Measurements from ENCODE around the gene SETBP1.

SETBP1 gene

DNA sequence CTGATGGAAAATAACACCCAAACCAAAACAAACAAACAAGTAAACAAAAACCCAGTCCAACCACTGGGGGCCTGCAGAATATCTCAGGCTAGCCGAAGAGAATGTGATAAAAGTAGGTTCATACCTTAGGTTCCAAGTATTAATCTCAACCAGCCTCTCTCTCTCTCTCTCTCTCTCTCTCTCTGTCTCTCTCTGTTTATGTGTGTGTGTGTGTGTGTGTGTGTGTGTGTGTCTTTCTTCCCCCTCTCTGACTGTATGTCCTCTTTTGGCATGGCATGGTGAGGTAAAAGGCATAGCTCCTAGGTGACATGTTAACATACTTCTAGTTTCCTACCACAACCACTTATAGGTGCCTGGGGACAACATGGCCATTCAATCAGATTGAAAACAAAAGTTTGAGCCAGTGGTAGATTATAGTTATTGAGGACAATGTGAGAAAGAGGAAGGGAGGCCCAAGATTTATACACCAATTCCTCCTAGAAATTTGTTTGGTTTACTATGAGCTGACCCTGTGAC, 93.0 kb downstream of the SETBP1 start:
- H3K27me3 ChIP-seq (ENCODE audit: control insufficient read depth, insufficient read depth, low read length) = no peaks in the 10 kb centered on the region
- no peaks in the 10 kb centered on the region for H3K9me3 ChIP-seq (ENCODE audit: control insufficient read depth, insufficient read depth, low read length)
- no peaks in the 10 kb centered on the region for H3K36me3 ChIP-seq (ENCODE audit: control insufficient read depth, insufficient read depth, low read length)
- H3K4me1 ChIP-seq (ENCODE audit: control insufficient read depth, insufficient read depth, low read length) = no peaks in the 10 kb centered on the region
- H3K9ac ChIP-seq (ENCODE audit: low read depth, low read length) = no peak overlapping the region
- H3K4me3 ChIP-seq (ENCODE audit: low read depth, low read length) = no peak overlapping the region

- Histone ChIP-seq H3K4me3 (ENCODE audit: low read depth, low read length) (no peak overlapping the region), H3K4me1 (ENCODE audit: control insufficient read depth, insufficient read depth, low read length) (no peaks in the 10 kb centered on the region)
Observed at GRCh38 chr18:44774191-44774590, 93.5 kb downstream of the SETBP1 start.

GRCh38 chr18:44777457-44778192, 96.9 kb downstream of the SETBP1 start:
- no peaks in the 10 kb centered on the region for H3K27me3 ChIP-seq (ENCODE audit: control insufficient read depth, insufficient read depth, low read length)
- no peaks in the 10 kb centered on the region for H3K36me3 ChIP-seq (ENCODE audit: control insufficient read depth, insufficient read depth, low read length)
- no peaks in the 10 kb centered on the region for H3K4me1 ChIP-seq (ENCODE audit: control insufficient read depth, insufficient read depth, low read length)
- no peak overlapping the region for H3K4me3 ChIP-seq (ENCODE audit: low read depth, low read length)
- H3K9me3 ChIP-seq (ENCODE audit: control insufficient read depth, insufficient read depth, low read length) = no peaks in the 10 kb centered on the region
- H3K9ac ChIP-seq (ENCODE audit: low read depth, low read length) = no peak overlapping the region

More at GRCh38 chr18:44774191-44774590, 93.5 kb downstream of the SETBP1 start:
- Histone ChIP-seq H3K9ac (ENCODE audit: low read depth, low read length) (no peak overlapping the region), H3K27me3 (ENCODE audit: control insufficient read depth, insufficient read depth, low read length) (no peaks in the 10 kb centered on the region), H3K9me3 (ENCODE audit: control insufficient read depth, insufficient read depth, low read length) (no peaks in the 10 kb centered on the region), H3K36me3 (ENCODE audit: control insufficient read depth, insufficient read depth, low read length) (no peaks in the 10 kb centered on the region)

DNA sequence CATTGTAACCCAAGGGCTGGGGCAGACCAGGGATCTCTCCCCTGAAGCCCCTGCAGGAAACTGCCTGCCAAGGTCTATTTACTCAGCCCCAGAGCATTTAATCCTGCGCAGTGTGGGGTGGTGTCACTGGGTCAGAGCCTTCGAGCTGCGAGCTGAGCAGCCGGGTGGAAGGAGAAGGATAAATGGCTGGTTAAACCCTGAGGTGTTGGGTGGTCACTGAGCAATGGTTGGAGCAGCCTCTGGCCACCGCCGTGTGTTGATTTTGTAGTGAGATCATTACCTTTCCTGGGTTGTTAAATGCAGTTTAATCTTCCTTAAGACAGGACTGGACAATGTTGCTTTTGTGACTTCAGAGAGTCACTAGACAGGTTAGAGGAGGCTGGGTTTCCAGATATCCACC, 98.1 kb downstream of the SETBP1 start:
- H3K27me3 ChIP-seq (ENCODE audit: control insufficient read depth, insufficient read depth, low read length) = no peaks in the 10 kb centered on the region
- no peaks in the 10 kb centered on the region for H3K4me1 ChIP-seq (ENCODE audit: control insufficient read depth, insufficient read depth, low read length)
- no peak overlapping the region for H3K4me3 ChIP-seq (ENCODE audit: low read depth, low read length)
- H3K36me3 ChIP-seq (ENCODE audit: control insufficient read depth, insufficient read depth, low read length) = no peaks in the 10 kb centered on the region
- no peaks in the 10 kb centered on the region for H3K9me3 ChIP-seq (ENCODE audit: control insufficient read depth, insufficient read depth, low read length)
- H3K9ac ChIP-seq (ENCODE audit: low read depth, low read length) = no peak overlapping the region

GRCh38 chr18:44779753-44780292, 99.1 kb downstream of the SETBP1 start:
- H3K9ac ChIP-seq (ENCODE audit: low read depth, low read length) = no peak overlapping the region
- no peaks in the 10 kb centered on the region for H3K9me3 ChIP-seq (ENCODE audit: control insufficient read depth, insufficient read depth, low read length)
- no peak overlapping the region for H3K4me3 ChIP-seq (ENCODE audit: low read depth, low read length)
- no peaks in the 10 kb centered on the region for H3K4me1 ChIP-seq (ENCODE audit: control insufficient read depth, insufficient read depth, low read length)
- no peaks in the 10 kb centered on the region for H3K36me3 ChIP-seq (ENCODE audit: control insufficient read depth, insufficient read depth, low read length)
- H3K27me3 ChIP-seq (ENCODE audit: control insufficient read depth, insufficient read depth, low read length) = no peaks in the 10 kb centered on the region

DNA sequence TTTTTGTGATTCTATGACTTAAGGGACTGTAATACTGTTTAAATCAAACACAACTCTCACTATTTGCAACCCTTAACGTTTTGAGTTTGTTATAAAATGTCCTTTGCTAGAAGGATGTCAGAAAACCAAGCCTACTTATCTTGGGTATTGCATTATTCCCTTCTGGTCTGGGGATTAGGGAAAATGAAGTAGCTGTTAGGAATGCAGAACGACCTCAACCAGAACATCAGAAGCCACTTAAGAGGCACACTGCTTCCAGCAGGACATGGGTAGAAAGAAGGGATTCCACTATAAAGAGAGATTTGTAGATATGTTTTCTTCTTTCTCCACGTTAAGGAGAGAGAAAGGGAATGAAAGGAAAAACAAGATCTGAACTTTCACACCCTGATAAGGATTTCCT, 101.2 kb downstream of the SETBP1 start:
- Histone ChIP-seq H3K4me1 (ENCODE audit: control insufficient read depth, insufficient read depth, low read length) (no peaks in the 10 kb centered on the region), H3K36me3 (ENCODE audit: control insufficient read depth, insufficient read depth, low read length) (no peaks in the 10 kb centered on the region), H3K27me3 (ENCODE audit: control insufficient read depth, insufficient read depth, low read length) (no peaks in the 10 kb centered on the region), H3K9ac (ENCODE audit: low read depth, low read length) (no peak overlapping the region), H3K9me3 (ENCODE audit: control insufficient read depth, insufficient read depth, low read length) (no peaks in the 10 kb centered on the region), H3K4me3 (ENCODE audit: low read depth, low read length) (no peak overlapping the region)

- no peaks in the 10 kb centered on the region for H3K27me3 ChIP-seq (ENCODE audit: control insufficient read depth, insufficient read depth, low read length)
- H3K4me1 ChIP-seq (ENCODE audit: control insufficient read depth, insufficient read depth, low read length) = no peaks in the 10 kb centered on the region
- H3K36me3 ChIP-seq (ENCODE audit: control insufficient read depth, insufficient read depth, low read length) = no peaks in the 10 kb centered on the region
- no peak overlapping the region for H3K9ac ChIP-seq (ENCODE audit: low read depth, low read length)
- H3K4me3 ChIP-seq (ENCODE audit: low read depth, low read length) = no peak overlapping the region
- no peaks in the 10 kb centered on the region for H3K9me3 ChIP-seq (ENCODE audit: control insufficient read depth, insufficient read depth, low read length)
Observed at GRCh38 chr18:44782617-44783016, 101.9 kb downstream of the SETBP1 start.

DNA sequence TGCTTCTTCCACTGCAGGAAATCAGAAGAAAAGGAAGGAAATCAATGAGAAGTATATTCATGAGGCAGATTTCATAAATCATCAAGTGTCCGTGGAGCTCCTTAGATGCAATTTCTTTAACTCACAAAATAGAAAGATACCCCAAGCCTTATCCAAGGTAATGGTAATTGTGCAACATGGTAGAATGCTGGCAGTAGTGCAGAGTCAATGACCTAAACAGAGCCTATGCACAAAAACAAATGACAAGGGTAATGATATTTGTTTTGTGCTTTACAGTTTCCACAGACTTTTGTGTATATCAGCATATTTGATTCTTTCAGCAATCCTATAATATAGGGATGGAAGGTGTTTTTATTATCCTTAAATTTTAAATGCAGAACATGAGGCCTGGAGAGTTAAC, 102.7 kb downstream of the SETBP1 start:
- H3K27me3 ChIP-seq (ENCODE audit: control insufficient read depth, insufficient read depth, low read length) = no peaks in the 10 kb centered on the region
- H3K4me3 ChIP-seq (ENCODE audit: low read depth, low read length) = no peak overlapping the region
- no peak overlapping the region for H3K9ac ChIP-seq (ENCODE audit: low read depth, low read length)
- H3K9me3 ChIP-seq (ENCODE audit: control insufficient read depth, insufficient read depth, low read length) = no peaks in the 10 kb centered on the region
- H3K36me3 ChIP-seq (ENCODE audit: control insufficient read depth, insufficient read depth, low read length) = no peaks in the 10 kb centered on the region
- H3K4me1 ChIP-seq (ENCODE audit: control insufficient read depth, insufficient read depth, low read length) = no peaks in the 10 kb centered on the region

- H3K9me3 ChIP-seq (ENCODE audit: control insufficient read depth, insufficient read depth, low read length) = no peaks in the 10 kb centered on the region
- H3K27me3 ChIP-seq (ENCODE audit: control insufficient read depth, insufficient read depth, low read length) = no peaks in the 10 kb centered on the region
- no peaks in the 10 kb centered on the region for H3K4me1 ChIP-seq (ENCODE audit: control insufficient read depth, insufficient read depth, low read length)
- H3K4me3 ChIP-seq (ENCODE audit: low read depth, low read length) = no peak overlapping the region
- no peaks in the 10 kb centered on the region for H3K36me3 ChIP-seq (ENCODE audit: control insufficient read depth, insufficient read depth, low read length)
- H3K9ac ChIP-seq (ENCODE audit: low read depth, low read length) = no peak overlapping the region
Observed at GRCh38 chr18:44786257-44786656, 105.6 kb downstream of the SETBP1 start.

DNA sequence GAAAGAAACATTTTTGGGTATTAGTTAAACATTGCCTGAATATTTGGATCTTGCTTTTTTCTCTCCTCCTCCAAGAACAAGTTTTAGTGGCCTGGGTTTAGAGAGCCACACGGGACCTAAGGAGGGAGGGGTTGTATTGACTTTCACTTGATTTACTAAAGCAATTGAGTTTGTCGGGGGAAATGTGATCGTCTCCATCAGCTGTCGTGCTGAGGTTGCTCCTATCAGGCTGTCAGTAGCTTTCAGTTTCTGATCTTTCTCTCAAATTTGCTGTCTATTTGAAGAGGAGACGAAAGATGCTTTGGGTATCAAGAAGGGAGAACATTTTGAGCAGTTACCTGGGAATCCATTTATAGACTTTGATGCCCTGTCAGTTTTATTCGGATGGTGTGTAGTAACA, 106.0 kb downstream of the SETBP1 start:
- H3K4me3 ChIP-seq (ENCODE audit: low read depth, low read length) = no peak overlapping the region
- H3K36me3 ChIP-seq (ENCODE audit: control insufficient read depth, insufficient read depth, low read length) = no peaks in the 10 kb centered on the region
- H3K4me1 ChIP-seq (ENCODE audit: control insufficient read depth, insufficient read depth, low read length) = no peaks in the 10 kb centered on the region
- H3K9ac ChIP-seq (ENCODE audit: low read depth, low read length) = no peak overlapping the region
- no peaks in the 10 kb centered on the region for H3K9me3 ChIP-seq (ENCODE audit: control insufficient read depth, insufficient read depth, low read length)
- H3K27me3 ChIP-seq (ENCODE audit: control insufficient read depth, insufficient read depth, low read length) = no peaks in the 10 kb centered on the region

DNA sequence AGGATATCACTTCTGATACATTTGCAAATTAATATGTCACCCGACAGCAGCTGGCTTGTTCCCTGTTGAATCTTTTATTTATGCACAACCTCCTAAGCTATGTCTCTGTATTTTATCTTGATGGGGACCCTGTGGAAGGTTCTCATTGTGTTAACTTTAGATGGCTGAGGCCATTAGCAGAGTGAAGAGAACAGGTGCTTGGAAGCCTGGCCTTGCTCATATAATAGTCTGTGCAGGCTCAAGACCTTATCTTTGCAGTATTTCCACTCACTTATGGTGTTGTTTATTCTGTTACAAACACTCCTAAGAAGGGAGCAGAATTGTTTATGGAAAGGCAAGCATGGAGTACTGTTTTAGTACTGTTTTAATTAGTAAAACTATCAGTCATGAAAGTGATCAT, 107.6 kb downstream of the SETBP1 start:
- Histone ChIP-seq H3K9ac (ENCODE audit: low read depth, low read length) (no peak overlapping the region), H3K36me3 (ENCODE audit: control insufficient read depth, insufficient read depth, low read length) (no peaks in the 10 kb centered on the region), H3K27me3 (ENCODE audit: control insufficient read depth, insufficient read depth, low read length) (no peaks in the 10 kb centered on the region), H3K4me3 (ENCODE audit: low read depth, low read length) (no peak overlapping the region), H3K9me3 (ENCODE audit: control insufficient read depth, insufficient read depth, low read length) (no peaks in the 10 kb centered on the region), H3K4me1 (ENCODE audit: control insufficient read depth, insufficient read depth, low read length) (no peaks in the 10 kb centered on the region)

DNA sequence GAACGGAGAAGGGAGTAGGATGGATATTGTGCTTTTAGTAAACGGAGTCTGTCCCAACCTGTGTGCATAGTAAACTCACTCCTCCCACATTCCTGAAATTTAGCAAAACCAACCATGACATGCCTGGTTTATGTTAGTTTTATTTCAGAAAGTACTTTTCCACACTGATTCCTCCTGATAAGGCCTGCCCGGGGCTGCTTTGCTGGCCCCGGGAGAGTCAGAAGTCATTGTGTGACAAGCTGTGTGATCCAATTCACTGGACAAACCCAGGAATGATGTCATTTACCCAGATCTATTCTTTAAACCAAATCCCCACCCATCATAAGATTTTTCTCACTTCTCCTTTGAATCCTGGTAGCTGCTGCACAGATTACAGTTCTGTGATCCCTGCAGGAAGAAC, 109.0 kb downstream of the SETBP1 start:
- no peak overlapping the region for H3K4me3 ChIP-seq (ENCODE audit: low read depth, low read length)
- no peaks in the 10 kb centered on the region for H3K27me3 ChIP-seq (ENCODE audit: control insufficient read depth, insufficient read depth, low read length)
- no peaks in the 10 kb centered on the region for H3K4me1 ChIP-seq (ENCODE audit: control insufficient read depth, insufficient read depth, low read length)
- no peaks in the 10 kb centered on the region for H3K36me3 ChIP-seq (ENCODE audit: control insufficient read depth, insufficient read depth, low read length)
- no peaks in the 10 kb centered on the region for H3K9me3 ChIP-seq (ENCODE audit: control insufficient read depth, insufficient read depth, low read length)
- no peak overlapping the region for H3K9ac ChIP-seq (ENCODE audit: low read depth, low read length)
